HEK293 (cell line): ENCODE data around the gene CALHM1.

Experiments
- CTCF ChIA-PET: fragments of 350-600 bp; formaldehyde crosslinking; extraction: SDS; loops from one replicate; lab custom pipeline; 2021; ENCODE audit warnings: antibody characterized with exemption; lab: Yijun Ruan, JAX
- POLR2A ChIA-PET: fragments of 300-600 bp; formaldehyde crosslinking; extraction: SDS; loops from one replicate; lab custom pipeline; 2020; ENCODE audit warnings: antibody characterized with exemption, inconsistent platforms; lab: Yijun Ruan, JAX
- H3K27ac ChIP-seq: fragments of 200-500 bp; sonication (Bioruptor generic); 2 replicates; pipeline ENCODE4 v1.5.1; 2014; ENCODE audit warnings: low read depth, low read length, control low read depth, inconsistent platforms; ENCODE audit errors: extremely low read depth
- H3K36me3 ChIP-seq, 2 experiments: fragments of 200-500 bp in 1 of 2; sonication (Bioruptor generic) in 1 of 2; 1 replicate in 1 of 2; 2 replicates in 1 of 2; pipeline ENCODE4 v1.5.1; 2014 to 2017; ENCODE audit warnings: inconsistent platforms in 2 of 2, low read length in 2 of 2; ENCODE audit not compliant: control insufficient read depth in 2 of 2, insufficient read depth in 1 of 2
- H3K4me1 ChIP-seq: fragments of 200-500 bp; sonication (Bioruptor generic); 2 replicates; pipeline ENCODE4 v1.5.1; 2014; ENCODE audit warnings: mild to moderate bottlenecking, low read length, inconsistent platforms; ENCODE audit not compliant: control insufficient read depth, insufficient read depth
- H3K4me3 ChIP-seq: 2 replicates; pipeline ENCODE4 v1.5.1; 2011; ENCODE audit warnings: low read depth, mild to moderate bottlenecking, control low read depth, low read length, moderate library complexity
- H3K9me3 ChIP-seq: fragments of 200-500 bp; sonication (Bioruptor generic); 2 replicates; pipeline ENCODE4 v1.5.1; 2014; ENCODE audit warnings: low read depth, low read length, inconsistent platforms; ENCODE audit not compliant: control insufficient read depth, insufficient read depth
- BCL11B ChIP-seq: fragments of 450-650 bp; formaldehyde crosslinking; IDR thresholded peaks from 2 replicates; pipeline ENCODE4 v1.5.1; 2016; ENCODE audit warnings: low read depth, missing biosample characterization, missing genetic modification characterization
- REPIN1 ChIP-seq: fragments of 450-650 bp; formaldehyde crosslinking; IDR thresholded peaks from 2 replicates; pipeline ENCODE4 v1.5.1; 2017; ENCODE audit warnings: missing biosample characterization, missing genetic modification characterization, low read depth
- SETDB1 ChIP-seq: IDR thresholded peaks from one replicate; pipeline ENCODE4 v1.6.1; 2017; ENCODE audit warnings: mild to moderate bottlenecking, low read length, moderate library complexity, mixed read lengths; ENCODE audit not compliant: insufficient read length
- TCF7L2 ChIP-seq: IDR thresholded peaks from 2 replicates; pipeline ENCODE4 v1.6.1; 2011; ENCODE audit warnings: low read depth, mild to moderate bottlenecking, inconsistent platforms, low read length, moderate library complexity, borderline replicate concordance
- ZBTB17 ChIP-seq: fragments of 450-650 bp; formaldehyde crosslinking; IDR thresholded peaks from 2 replicates; pipeline ENCODE4 v1.5.1; 2016; ENCODE audit warnings: missing biosample characterization, missing genetic modification characterization
- ZNF112 ChIP-seq: fragments of 450-650 bp; formaldehyde crosslinking; IDR thresholded peaks from 2 replicates; pipeline ENCODE4 v1.5.0; 2017; ENCODE audit warnings: missing biosample characterization, missing genetic modification characterization
- ZNF2 ChIP-seq: fragments of 450-650 bp; formaldehyde crosslinking; IDR thresholded peaks from 2 replicates; pipeline ENCODE4 v1.5.1; 2016; ENCODE audit warnings: missing biosample characterization, missing genetic modification characterization
- ZNF23 ChIP-seq: fragments of 450-650 bp; formaldehyde crosslinking; IDR thresholded peaks from 2 replicates; pipeline ENCODE4 v1.5.1; 2016; ENCODE audit warnings: missing biosample characterization, missing genetic modification characterization, borderline replicate concordance
- ZNF248 ChIP-seq: fragments of 450-650 bp; formaldehyde crosslinking; IDR thresholded peaks from 2 replicates; pipeline ENCODE4 v1.5.1; 2017; ENCODE audit warnings: missing biosample characterization, missing genetic modification characterization
- ZNF26 ChIP-seq: fragments of 450-650 bp; formaldehyde crosslinking; IDR thresholded peaks from 2 replicates; pipeline ENCODE4 v1.5.1; 2016; ENCODE audit warnings: missing biosample characterization, missing genetic modification characterization
- ZNF335 ChIP-seq: fragments of 450-650 bp; formaldehyde crosslinking; conservative IDR thresholded peaks from 2 replicates; pipeline ENCODE4 v1.5.1; 2016; ENCODE audit warnings: missing biosample characterization, missing genetic modification characterization
- ZNF362 ChIP-seq: fragments of 450-650 bp; formaldehyde crosslinking; IDR thresholded peaks from 2 replicates; pipeline ENCODE4 v1.5.1; 2016; ENCODE audit warnings: missing biosample characterization, missing genetic modification characterization
- ZNF366 ChIP-seq: fragments of 450-650 bp; formaldehyde crosslinking; conservative IDR thresholded peaks from 2 replicates; pipeline ENCODE4 v1.5.1; 2016; ENCODE audit warnings: missing biosample characterization, missing genetic modification characterization
- ZNF426 ChIP-seq: fragments of 450-650 bp; formaldehyde crosslinking; IDR thresholded peaks from 2 replicates; pipeline ENCODE4 v1.5.1; 2017; ENCODE audit warnings: missing biosample characterization, missing genetic modification characterization, mild to moderate bottlenecking, inconsistent platforms, moderate library complexity
- ZNF654 ChIP-seq: fragments of 450-650 bp; formaldehyde crosslinking; IDR thresholded peaks from 2 replicates; pipeline ENCODE4 v1.5.1; 2016; ENCODE audit warnings: low read depth, missing biosample characterization, missing genetic modification characterization
- ZNF837 ChIP-seq: fragments of 450-650 bp; formaldehyde crosslinking; IDR thresholded peaks from 2 replicates; pipeline ENCODE4 v1.5.1; 2016; ENCODE audit warnings: missing biosample characterization, missing genetic modification characterization
- ZSCAN23 ChIP-seq: fragments of 450-650 bp; formaldehyde crosslinking; IDR thresholded peaks from 2 replicates; pipeline ENCODE4 v1.5.1; 2016; ENCODE audit warnings: missing biosample characterization, missing genetic modification characterization
- ZXDB ChIP-seq: fragments of 450-650 bp; formaldehyde crosslinking; IDR thresholded peaks from 2 replicates; pipeline ENCODE4 v1.5.1; 2016; ENCODE audit warnings: missing biosample characterization, missing genetic modification characterization
- TF ChIP-seq, protein P1 (sequence below): fragments of 450-650 bp; formaldehyde crosslinking; IDR thresholded peaks from 2 replicates; pipeline ENCODE4 v1.5.1; 2016; ENCODE audit warnings: missing biosample characterization, missing genetic modification characterization
- TF ChIP-seq, protein P2 (sequence below): fragments of 450-650 bp; formaldehyde crosslinking; IDR thresholded peaks from 2 replicates; pipeline ENCODE4 v1.5.1; 2017; ENCODE audit warnings: missing biosample characterization, missing genetic modification characterization

Gene CALHM1

GRCh38 chr10:103475437-103475836 lies 16.7 kb upstream of the CALHM1 start (continued):
- TF ChIP-seq ZXDB (tag by site-specific recombination) (no peak), ZSCAN23 (tag by site-specific recombination) (no peak), TCF7L2 (no peak), ZNF23 (no peak), REPIN1 (tag by site-specific recombination) (no peak), ZNF654 (tag by site-specific recombination) (no peak), ZNF112 (no peak), ZNF426 (tag by site-specific recombination) (no peak), ZNF837 (tag by site-specific recombination) (no peak), BCL11B (tag by site-specific recombination) (no peak), ZNF335 (tag by site-specific recombination) (no peak), ZNF362 (no peak)
- TF ChIP-seq, protein P1, sequence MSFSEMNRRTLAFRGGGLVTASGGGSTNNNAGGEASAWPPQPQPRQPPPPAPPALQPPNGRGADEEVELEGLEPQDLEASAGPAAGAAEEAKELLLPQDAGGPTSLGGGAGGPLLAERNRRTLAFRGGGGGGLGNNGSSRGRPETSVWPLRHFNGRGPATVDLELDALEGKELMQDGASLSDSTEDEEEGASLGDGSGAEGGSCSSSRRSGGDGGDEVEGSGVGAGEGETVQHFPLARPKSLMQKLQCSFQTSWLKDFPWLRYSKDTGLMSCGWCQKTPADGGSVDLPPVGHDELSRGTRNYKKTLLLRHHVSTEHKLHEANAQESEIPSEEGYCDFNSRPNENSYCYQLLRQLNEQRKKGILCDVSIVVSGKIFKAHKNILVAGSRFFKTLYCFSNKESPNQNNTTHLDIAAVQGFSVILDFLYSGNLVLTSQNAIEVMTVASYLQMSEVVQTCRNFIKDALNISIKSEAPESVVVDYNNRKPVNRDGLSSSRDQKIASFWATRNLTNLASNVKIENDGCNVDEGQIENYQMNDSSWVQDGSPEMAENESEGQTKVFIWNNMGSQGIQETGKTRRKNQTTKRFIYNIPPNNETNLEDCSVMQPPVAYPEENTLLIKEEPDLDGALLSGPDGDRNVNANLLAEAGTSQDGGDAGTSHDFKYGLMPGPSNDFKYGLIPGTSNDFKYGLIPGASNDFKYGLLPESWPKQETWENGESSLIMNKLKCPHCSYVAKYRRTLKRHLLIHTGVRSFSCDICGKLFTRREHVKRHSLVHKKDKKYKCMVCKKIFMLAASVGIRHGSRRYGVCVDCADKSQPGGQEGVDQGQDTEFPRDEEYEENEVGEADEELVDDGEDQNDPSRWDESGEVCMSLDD (tag by site-specific recombination): no peak
- TF ChIP-seq, protein P2, sequence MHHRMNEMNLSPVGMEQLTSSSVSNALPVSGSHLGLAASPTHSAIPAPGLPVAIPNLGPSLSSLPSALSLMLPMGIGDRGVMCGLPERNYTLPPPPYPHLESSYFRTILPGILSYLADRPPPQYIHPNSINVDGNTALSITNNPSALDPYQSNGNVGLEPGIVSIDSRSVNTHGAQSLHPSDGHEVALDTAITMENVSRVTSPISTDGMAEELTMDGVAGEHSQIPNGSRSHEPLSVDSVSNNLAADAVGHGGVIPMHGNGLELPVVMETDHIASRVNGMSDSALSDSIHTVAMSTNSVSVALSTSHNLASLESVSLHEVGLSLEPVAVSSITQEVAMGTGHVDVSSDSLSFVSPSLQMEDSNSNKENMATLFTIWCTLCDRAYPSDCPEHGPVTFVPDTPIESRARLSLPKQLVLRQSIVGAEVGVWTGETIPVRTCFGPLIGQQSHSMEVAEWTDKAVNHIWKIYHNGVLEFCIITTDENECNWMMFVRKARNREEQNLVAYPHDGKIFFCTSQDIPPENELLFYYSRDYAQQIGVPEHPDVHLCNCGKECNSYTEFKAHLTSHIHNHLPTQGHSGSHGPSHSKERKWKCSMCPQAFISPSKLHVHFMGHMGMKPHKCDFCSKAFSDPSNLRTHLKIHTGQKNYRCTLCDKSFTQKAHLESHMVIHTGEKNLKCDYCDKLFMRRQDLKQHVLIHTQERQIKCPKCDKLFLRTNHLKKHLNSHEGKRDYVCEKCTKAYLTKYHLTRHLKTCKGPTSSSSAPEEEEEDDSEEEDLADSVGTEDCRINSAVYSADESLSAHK: no peak

DNA sequence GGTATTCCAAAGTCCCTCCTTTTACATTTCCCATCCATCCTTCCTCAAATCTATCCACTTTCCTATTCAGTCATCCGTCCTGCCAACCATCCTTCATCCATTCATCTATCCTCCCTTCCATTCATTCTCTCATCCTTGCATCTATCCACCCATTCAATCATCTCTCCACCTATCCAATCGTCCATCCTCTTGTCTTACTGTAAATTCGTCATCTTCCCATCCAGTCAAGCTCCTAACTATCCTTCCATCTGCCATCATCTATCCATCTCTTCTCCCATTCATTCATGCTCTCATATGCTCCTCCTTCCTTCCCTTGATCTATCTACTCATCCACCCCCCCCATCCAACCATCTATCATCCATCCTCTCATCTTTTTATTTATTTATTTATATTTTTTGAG lies 15.4 kb upstream of the CALHM1 start:
- Histone ChIP-seq H3K36me3 (no peaks in the 10 kb centered on the region), H3K4me3 (no peak overlapping the region), H3K27ac (no peak overlapping the region), H3K4me1 (no peaks in the 10 kb centered on the region), H3K9me3 (no peaks in the 10 kb centered on the region)
- ChIA-PET POLR2A (no interaction called here), CTCF (interaction anchor here (0.6 kb wide), 2 partner anchors 29 to 57 kb away, joined by 3 to 4 read pairs; no protein-coding TSS in a partner anchor)
- TF ChIP-seq ZNF366 (peak; percentile 86), ZBTB17 (tag by site-specific recombination) (peak; percentile 82), ZNF248 (no peak)

DNA sequence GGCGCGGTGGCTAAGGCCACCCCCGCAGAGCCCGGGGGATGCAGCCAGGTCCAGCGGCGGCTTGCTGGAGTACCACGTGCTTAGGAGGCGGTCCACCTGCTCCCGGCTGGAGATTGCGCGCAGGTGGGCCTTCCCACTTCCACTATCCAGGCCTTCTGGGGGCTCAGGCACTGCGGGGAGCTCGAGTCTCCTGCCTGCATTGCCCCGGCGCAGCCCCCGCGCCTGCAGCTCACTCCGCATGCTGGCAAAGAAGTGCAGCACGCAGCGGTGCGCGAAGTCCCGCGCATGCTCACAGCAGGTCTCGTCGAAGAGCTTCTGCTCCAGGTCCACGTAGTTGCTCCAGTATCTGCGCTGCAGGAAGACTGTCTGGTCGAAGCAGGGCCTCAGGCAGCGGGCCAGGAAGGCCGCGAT lies 14.6 kb upstream of the CALHM1 start:
- Histone ChIP-seq H3K9me3 (no peaks in the 10 kb centered on the region), H3K4me1 (no peaks in the 10 kb centered on the region), H3K4me3 (no peak overlapping the region), H3K36me3 (no peaks in the 10 kb centered on the region), H3K27ac (no peak overlapping the region)
- ChIA-PET POLR2A (no interaction called here), CTCF (no interaction called here)
- TF ChIP-seq ZNF2 (tag by site-specific recombination): no peak
- no peak for TF ChIP-seq SETDB1
- no peak for TF ChIP-seq ZNF23
- no peak for TF ChIP-seq ZNF26 (tag by site-specific recombination)
